Neuronal stem cell (in vitro differentiated cells): ENCODE data around the gene ERMN.

Experiments used
- DNase-seq: peaks from one replicate; pipeline ENCODE4 v3.0.0-alpha.2; 2013; ENCODE audit warnings: low spot score
- H2AFZ ChIP-seq: one replicate; pipeline ENCODE4 v1.6.1; 2013; ENCODE audit warnings: mild to moderate bottlenecking, low read length, inconsistent platforms
- H2AK5ac ChIP-seq: 2 replicates; pipeline ENCODE4 v1.6.1; 2013; ENCODE audit warnings: low read depth, mild to moderate bottlenecking, inconsistent platforms, low read length, moderate library complexity, mixed read lengths
- H2BK120ac ChIP-seq: 2 replicates; pipeline ENCODE4 v1.6.1; 2013; ENCODE audit warnings: low read depth, mild to moderate bottlenecking, inconsistent platforms, low read length, moderate library complexity, mixed read lengths
- H2BK12ac ChIP-seq: one replicate; pipeline ENCODE4 v1.6.1; 2013; ENCODE audit warnings: low read length, inconsistent platforms
- H2BK15ac ChIP-seq: 2 replicates; pipeline ENCODE4 v1.6.1; 2013; ENCODE audit warnings: mild to moderate bottlenecking, low read length, inconsistent platforms, mixed read lengths
- H2BK5ac ChIP-seq: one replicate; pipeline ENCODE4 v1.6.1; 2013; ENCODE audit warnings: inconsistent platforms, mild to moderate bottlenecking, low read length, moderate library complexity
- H3K14ac ChIP-seq: one replicate; pipeline ENCODE4 v1.6.1; 2013; ENCODE audit warnings: low read length, inconsistent platforms
- H3K18ac ChIP-seq: 2 replicates; pipeline ENCODE4 v1.6.1; 2013; ENCODE audit warnings: low read length, inconsistent platforms
- H3K23ac ChIP-seq: 2 replicates; pipeline ENCODE4 v1.6.1; 2013; ENCODE audit warnings: low read depth, mild to moderate bottlenecking, mixed read lengths, low read length, inconsistent platforms; ENCODE audit not compliant: poor library complexity
- H3K27ac ChIP-seq: replicated peaks from 3 replicates; pipeline ENCODE4 v1.5.1; 2013; ENCODE audit warnings: low read length, inconsistent platforms
- H3K27me3 ChIP-seq, 3 experiments: 2 replicates each; pipeline ENCODE4 v1.6.1; 2013; ENCODE audit warnings: low read length in 3 of 3, mild to moderate bottlenecking in 2 of 3, inconsistent platforms in 1 of 3, low read depth in 1 of 3, mixed read lengths in 1 of 3, moderate library complexity in 1 of 3; ENCODE audit not compliant: control insufficient read depth in 3 of 3, insufficient read depth in 3 of 3
- H3K36me3 ChIP-seq, 2 donors: replicated peaks in 1 of 2; 2 replicates each; pipeline ENCODE4 v1.6.1; 2013; ENCODE audit warnings: low read length in 2 of 2; ENCODE audit not compliant: control insufficient read depth in 2 of 2, insufficient read depth in 2 of 2
- H3K4ac ChIP-seq: 2 replicates; pipeline ENCODE4 v1.6.1; 2013; ENCODE audit warnings: inconsistent platforms, mild to moderate bottlenecking, low read length, moderate library complexity
- H3K4me1 ChIP-seq, 2 donors: 1 replicate in 1 of 2; 2 replicates in 1 of 2; pipeline ENCODE4 v1.6.1; 2013; ENCODE audit warnings: low read length in 2 of 2, low read depth in 1 of 2; ENCODE audit not compliant: control insufficient read depth in 2 of 2, insufficient read depth in 1 of 2
- H3K4me2 ChIP-seq: one replicate; pipeline ENCODE4 v1.6.1; 2013; ENCODE audit warnings: mild to moderate bottlenecking, low read length, inconsistent platforms; ENCODE audit not compliant: insufficient read depth, poor library complexity, severe bottlenecking
- H3K4me3 ChIP-seq, 2 donors: 2 replicates each; pipeline ENCODE4 v1.5.1; 2013; ENCODE audit warnings: low read length in 2 of 2, mild to moderate bottlenecking in 2 of 2, inconsistent platforms in 1 of 2, moderate library complexity in 1 of 2
- H3K79me1 ChIP-seq: one replicate; pipeline ENCODE4 v1.6.1; 2013; ENCODE audit warnings: low read depth, mild to moderate bottlenecking, inconsistent platforms, low read length, moderate library complexity
- H3K9ac ChIP-seq: one replicate; pipeline ENCODE4 v1.6.1; 2013; ENCODE audit warnings: mild to moderate bottlenecking, low read depth, low read length, inconsistent platforms; ENCODE audit not compliant: poor library complexity
- H3K9me3 ChIP-seq, 2 donors: replicated peaks in 1 of 2; 2 replicates each; pipeline versions ENCODE3 to v1.6.1; 2013; ENCODE audit warnings: low read length in 2 of 2, mild to moderate bottlenecking in 2 of 2, inconsistent platforms in 1 of 2, low read depth in 1 of 2, mixed read lengths in 1 of 2, moderate library complexity in 1 of 2; ENCODE audit not compliant: control insufficient read depth in 2 of 2, insufficient read depth in 1 of 2
- H4K8ac ChIP-seq: one replicate; pipeline ENCODE4 v1.6.1; 2013; ENCODE audit warnings: low read depth, mild to moderate bottlenecking, inconsistent platforms, low read length, moderate library complexity
- H4K91ac ChIP-seq: one replicate; pipeline ENCODE4 v1.6.1; 2013; ENCODE audit warnings: low read length, low read depth, mild to moderate bottlenecking, inconsistent platforms; ENCODE audit not compliant: poor library complexity
- whole genome bisulfite sequencing, 2 donors: extraction: QIAGEN DNeasy Blood & Tissue Kit; methylation state at CpG; one replicate each; pipeline ENCODE4 v1.1.7; 2013; ENCODE audit warnings: missing lambda C conversion rate in 2 of 2, mixed read lengths in 1 of 2; ENCODE audit not compliant: insufficient read length in 2 of 2, insufficient replicate concordance in 1 of 2; ENCODE audit errors: extremely low coverage in 2 of 2; 5-methylcytosine and 5-hydroxymethylcytosine counted together

The ERMN gene

DNA sequence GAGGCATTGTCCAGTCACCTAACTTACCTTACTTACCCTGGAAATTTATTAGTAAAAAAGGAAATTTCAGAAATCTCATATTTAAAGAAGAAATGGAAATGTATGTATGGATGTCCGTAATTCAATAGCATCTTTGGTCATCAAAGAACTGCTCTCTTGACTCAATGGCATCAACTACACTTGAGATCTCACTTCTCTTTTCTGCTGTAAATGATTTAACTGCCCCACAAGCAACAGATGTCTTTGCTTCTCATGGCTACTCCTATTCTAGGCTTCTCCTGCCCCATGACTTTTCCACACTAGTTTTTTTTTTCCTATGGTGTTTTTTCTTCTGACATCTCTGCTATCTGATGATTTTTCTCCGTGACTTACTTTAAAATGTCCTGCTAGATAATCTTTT lies 34.0 kb upstream of the ERMN start:
- Histone ChIP-seq H3K4me2 (no peak overlapping the region), H3K23ac (no peak overlapping the region), H4K8ac (no peak overlapping the region), H3K9me3 (peaks cover 0 to 3% of the 10 kb centered on the region in 2 donors), H2BK12ac (no peak overlapping the region), H3K9ac (no peak overlapping the region), H3K4me3 (no peak overlapping the region), H2AK5ac (no peak overlapping the region), H3K79me1 (no peaks in the 10 kb centered on the region), H2AFZ (no peak overlapping the region), H3K14ac (no peak overlapping the region), H3K27ac (no peak overlapping the region), H4K91ac (no peak overlapping the region), H2BK5ac (no peak overlapping the region), H3K4me1 (no peaks in the 10 kb centered on the region), H3K27me3 (no peaks in the 10 kb centered on the region), H3K4ac (no peak overlapping the region), H3K36me3 (no peaks in the 10 kb centered on the region), H2BK120ac (no peak overlapping the region), H3K18ac (no peak overlapping the region), H2BK15ac (no peak overlapping the region)
- no peak for DNase-seq
- WGBS, 2 donors, result no CpG with 5 or more reads among the region's 2 CpGs

- H3K27ac ChIP-seq, result no peak overlapping the region
- no peaks in the 10 kb centered on the region for H3K9me3 ChIP-seq
- H2AK5ac ChIP-seq, result no peak overlapping the region
- no peak overlapping the region for H2BK120ac ChIP-seq
- no peaks in the 10 kb centered on the region for H3K79me1 ChIP-seq
- no peak overlapping the region for H3K14ac ChIP-seq
- H2BK5ac ChIP-seq, result no peak overlapping the region
- no peak overlapping the region for H2BK15ac ChIP-seq
- no peak overlapping the region for H3K4me2 ChIP-seq
- no peak overlapping the region for H3K9ac ChIP-seq
- no peak overlapping the region for H4K91ac ChIP-seq
- H2BK12ac ChIP-seq, result no peak overlapping the region
- no peaks in the 10 kb centered on the region for H3K4me1 ChIP-seq
- no peak overlapping the region for H3K4ac ChIP-seq
- no peak overlapping the region for H3K4me3 ChIP-seq
- no peak overlapping the region for H3K23ac ChIP-seq
- no peaks in the 10 kb centered on the region for H3K36me3 ChIP-seq
- H4K8ac ChIP-seq, result no peak overlapping the region
- H3K18ac ChIP-seq, result no peak overlapping the region
- WGBS, 2 donors, result no CpG with 5 or more reads among the region's 1 CpG
- DNase-seq, result no peak
- no peaks in the 10 kb centered on the region for H3K27me3 ChIP-seq
- H2AFZ ChIP-seq, result no peak overlapping the region
Observed at GRCh38 chr2:157355618-157356017, 30.0 kb upstream of the ERMN start.

DNA sequence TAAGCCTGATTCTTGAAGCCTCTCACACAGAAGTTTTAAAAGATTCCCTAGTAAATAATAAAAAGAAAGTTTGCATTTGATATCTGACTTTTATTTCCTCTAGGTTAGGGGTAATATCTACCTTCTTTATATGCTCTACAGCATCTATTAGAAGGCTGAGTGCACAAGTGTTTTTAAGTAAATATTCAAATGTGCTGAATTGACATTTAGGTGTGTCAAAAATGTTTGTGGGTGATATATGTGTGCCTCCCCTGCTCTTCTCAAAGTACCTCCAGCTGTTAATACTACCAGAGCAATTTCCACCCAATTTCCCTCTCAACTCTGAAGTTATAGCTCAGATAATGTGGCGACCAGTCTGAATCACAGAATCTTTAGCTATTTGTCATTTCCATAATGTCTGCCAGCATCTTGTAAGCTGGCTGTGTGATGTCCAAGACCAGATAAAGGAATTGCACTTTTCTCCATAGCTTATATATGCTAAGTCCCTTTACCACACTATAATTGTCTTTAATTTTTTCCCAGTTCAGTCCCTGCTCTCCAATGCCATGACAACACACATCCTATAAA lies 24.4 kb upstream of the ERMN start:
- no CpG with 5 or more reads among the region's 1 CpG for WGBS, 2 donors

GRCh38 chr2:157348291-157348921 lies 22.8 kb upstream of the ERMN start:
- no peak overlapping the region for H3K4me3 ChIP-seq
- H2AK5ac ChIP-seq, result no peak overlapping the region
- no peak overlapping the region for H2BK5ac ChIP-seq
- H2BK12ac ChIP-seq, result no peak overlapping the region
- no peak overlapping the region for H3K4me2 ChIP-seq
- H3K27me3 ChIP-seq, result no peaks in the 10 kb centered on the region
- DNase-seq, result no peak
- H3K27ac ChIP-seq, result no peak overlapping the region
- no CpG with 5 or more reads among the region's 3 CpGs for WGBS, 2 donors
- H2BK120ac ChIP-seq, result no peak overlapping the region
- no peaks in the 10 kb centered on the region for H3K9me3 ChIP-seq
- H3K23ac ChIP-seq, result no peak overlapping the region
- no peak overlapping the region for H4K8ac ChIP-seq
- no peak overlapping the region for H3K14ac ChIP-seq
- H3K4me1 ChIP-seq, result no peaks in the 10 kb centered on the region
- H4K91ac ChIP-seq, result no peak overlapping the region
- H3K36me3 ChIP-seq, result no peaks in the 10 kb centered on the region
- no peak overlapping the region for H3K18ac ChIP-seq
- no peak overlapping the region for H3K9ac ChIP-seq
- no peak overlapping the region for H2AFZ ChIP-seq
- no peak overlapping the region for H2BK15ac ChIP-seq
- no peaks in the 10 kb centered on the region for H3K79me1 ChIP-seq
- no peak overlapping the region for H3K4ac ChIP-seq

More for the DNA sequence above, 24.4 kb upstream of the ERMN start:
- no peak for DNase-seq
- no peak overlapping the region for H2AFZ ChIP-seq
- H3K36me3 ChIP-seq, result no peaks in the 10 kb centered on the region
- no peak overlapping the region for H2BK15ac ChIP-seq
- H3K9me3 ChIP-seq, result no peaks in the 10 kb centered on the region
- no peak overlapping the region for H3K4ac ChIP-seq
- H3K4me1 ChIP-seq, result no peaks in the 10 kb centered on the region
- no peak overlapping the region for H4K91ac ChIP-seq
- H2BK5ac ChIP-seq, result no peak overlapping the region
- no peak overlapping the region for H3K9ac ChIP-seq
- no peak overlapping the region for H2AK5ac ChIP-seq
- H3K4me2 ChIP-seq, result no peak overlapping the region
- H4K8ac ChIP-seq, result no peak overlapping the region
- H3K27ac ChIP-seq, result no peak overlapping the region
- H2BK120ac ChIP-seq, result no peak overlapping the region
- no peaks in the 10 kb centered on the region for H3K79me1 ChIP-seq
- no peak overlapping the region for H3K18ac ChIP-seq
- H3K27me3 ChIP-seq, result no peaks in the 10 kb centered on the region
- H3K4me3 ChIP-seq, result no peak overlapping the region
- H2BK12ac ChIP-seq, result no peak overlapping the region
- H3K14ac ChIP-seq, result no peak overlapping the region
- no peak overlapping the region for H3K23ac ChIP-seq
